Caco-2 (cell line): ENCODE data around the gene FAM221A. TPM values are rescaled to one million over a fixed set of nuclear protein-coding genes. Genes with fewer than 3 reads are reported as not detected.
A peak's percentile ranks its signal among the peaks of the same experiment; 100 is the strongest.

Source experiments
- BruUV-seq: library from RNA; stranded (reverse); fragments of 400-500 nt; replicated peaks from 2 replicates; lab custom pipeline; 2021; lab: Mats Ljungman, UMichigan
- CTCF ChIA-PET: fragments of 300-600 bp; sonication (Branson Sonifier 250); formaldehyde crosslinking; loops from one replicate; lab custom pipeline; 2022; ENCODE audit warnings: antibody characterized with exemption; lab: Charles Lee
- POLR2A ChIA-PET: fragments of 300-600 bp; sonication (Branson Sonifier 250); formaldehyde crosslinking; loops from one replicate; lab custom pipeline; 2022; ENCODE audit warnings: antibody characterized with exemption; lab: Charles Lee
- DNase-seq, 2 experiments: peaks; one replicate each; pipeline versions ENCODE4 v3.0.0 to v3.0.0-alpha.2; 2020 to 2022
- H3K27me3 ChIP-seq: replicated peaks from 2 replicates; pipeline ENCODE4 v1.6.0; 2011; ENCODE audit warnings: low read length; ENCODE audit not compliant: control insufficient read depth, insufficient read depth
- H3K36me3 ChIP-seq: 2 replicates; pipeline ENCODE4 v1.5.1; 2011; ENCODE audit warnings: low read length; ENCODE audit not compliant: control insufficient read depth, insufficient read depth
- H3K4me1 ChIP-seq: fragments of 250-450 bp; sonication (Bioruptor Pico); 2 replicates; pipeline ENCODE4 v1.5.1; 2020; ENCODE audit warnings: mild to moderate bottlenecking
- H3K4me3 ChIP-seq: 2 replicates; pipeline ENCODE4 v1.5.1; 2011; ENCODE audit warnings: low read depth, mild to moderate bottlenecking, control low read depth, low read length
- H3K9me3 ChIP-seq: fragments of 250-450 bp; sonication (Bioruptor Pico); 2 replicates; pipeline ENCODE4 v1.5.1; 2020; ENCODE audit warnings: mild to moderate bottlenecking, moderate library complexity
- H3K27ac Mint-ChIP-seq: one replicate; pipeline ENCODE4 v1.8.0; 2022; ENCODE audit warnings: mixed read lengths; ENCODE audit not compliant: unreplicated experiment
- H3K27me3 Mint-ChIP-seq: one replicate; pipeline ENCODE4 v1.8.0; 2022; ENCODE audit warnings: mixed read lengths; ENCODE audit not compliant: insufficient read depth, unreplicated experiment
- H3K36me3 Mint-ChIP-seq: one replicate; pipeline ENCODE4 v1.8.0; 2022; ENCODE audit warnings: mild to moderate bottlenecking, mixed read lengths; ENCODE audit not compliant: insufficient read depth, unreplicated experiment
- H3K4me1 Mint-ChIP-seq: one replicate; pipeline ENCODE4 v1.8.0; 2022; ENCODE audit warnings: low read depth, mixed read lengths; ENCODE audit not compliant: unreplicated experiment
- H3K4me3 Mint-ChIP-seq: one replicate; pipeline ENCODE4 v1.8.0; 2022; ENCODE audit warnings: mild to moderate bottlenecking, moderate library complexity, mixed read lengths; ENCODE audit not compliant: unreplicated experiment
- H3K9me3 Mint-ChIP-seq: one replicate; pipeline ENCODE4 v1.8.0; 2022; ENCODE audit warnings: mixed read lengths; ENCODE audit not compliant: unreplicated experiment
- CTCF ChIP-seq, 2 experiments: fragments of 200-600 bp in 1 of 2; IDR thresholded peaks; 1 replicate in 1 of 2; 2 replicates in 1 of 2; pipeline versions ENCODE4 v1.5.1 to v1.8.0; 2011 to 2022; ENCODE audit warnings: antibody characterized with exemption in 1 of 2, control low read depth in 1 of 2, inconsistent platforms in 1 of 2, low read depth in 1 of 2, low read length in 1 of 2, mild to moderate bottlenecking in 1 of 2, moderate library complexity in 1 of 2; ENCODE audit not compliant: insufficient read depth in 1 of 2, severe bottlenecking in 1 of 2, unreplicated experiment in 1 of 2
- intact Hi-C: fragments of 100-400 bp; cut with micrococcal nuclease; formaldehyde crosslinking; loops from one replicate; pipeline ENCODE4 v1.10.0; 2022; ENCODE audit not compliant: unreplicated experiment
- total RNA-seq: library from RNA; stranded (reverse); gene quantifications from 2 replicates; pipeline ENCODE4 v1.2.3, GENCODE V29; 2022

Gene FAM221A
- total RNA-seq, 1 experiment from 2014 or later = 19.1 TPM

- intact Hi-C loops = no loop called here
- CTCF ChIA-PET = no interaction called here
- no peaks in the 10 kb centered on the region for H3K36me3 Mint-ChIP-seq
- no peak overlapping the region for H3K4me3 ChIP-seq
- H3K27me3 ChIP-seq = no peaks in the 10 kb centered on the region
- no peak overlapping the region for H3K4me3 Mint-ChIP-seq
- no TSS peak for BruUV-seq
- no peak overlapping the region for H3K27ac Mint-ChIP-seq
- H3K27me3 Mint-ChIP-seq = no peaks in the 10 kb centered on the region
- peaks cover 34% of the 10 kb centered on the region for H3K9me3 Mint-ChIP-seq
- H3K4me1 Mint-ChIP-seq = peaks cover 11% of the 10 kb centered on the region
- H3K4me1 ChIP-seq = no peaks in the 10 kb centered on the region; the same call in 1 of the 2 replicates
- H3K9me3 ChIP-seq = peaks cover 28% of the 10 kb centered on the region
- no peak for DNase-seq
- no peaks in the 10 kb centered on the region for H3K36me3 ChIP-seq
- POLR2A ChIA-PET = no interaction called here
- TF ChIP-seq CTCF (IDR thresholded peaks at IDR 0.05; ENCODE audit: insufficient read depth in 1 of 2, low read depth in 1 of 2, low read length in 1 of 2, severe bottlenecking in 1 of 2, unreplicated experiment in 1 of 2) = no peak
Observed at GRCh38 chr7:23658831-23659427, 21.1 kb upstream of the FAM221A start.

- ChIA-PET POLR2A (no interaction called here), CTCF (no interaction called here)
- no TSS peak for BruUV-seq
- intact Hi-C loops = no loop called here
- Histone ChIP-seq H3K27me3 (no peaks in the 10 kb centered on the region), H3K4me1 (no peaks in the 10 kb centered on the region; the same call in 1 of the 2 replicates), H3K4me3 (no peak overlapping the region), H3K9me3 (peaks cover 11% of the 10 kb centered on the region), H3K36me3 (no peaks in the 10 kb centered on the region)
- Mint-ChIP-seq H3K27ac (no peak overlapping the region), H3K36me3 (no peaks in the 10 kb centered on the region), H3K4me1 (peaks cover 11% of the 10 kb centered on the region), H3K4me3 (no peak overlapping the region), H3K9me3 (peaks cover 22% of the 10 kb centered on the region), H3K27me3 (no peaks in the 10 kb centered on the region)
- TF ChIP-seq CTCF (IDR thresholded peaks at IDR 0.05; ENCODE audit: insufficient read depth in 1 of 2, low read depth in 1 of 2, low read length in 1 of 2, severe bottlenecking in 1 of 2, unreplicated experiment in 1 of 2) = no peak
- no peak for DNase-seq
Observed at GRCh38 chr7:23661385-23661784, 18.6 kb upstream of the FAM221A start.

- Mint-ChIP-seq H3K9me3 (peaks cover 13% of the 10 kb centered on the region), H3K36me3 (no peaks in the 10 kb centered on the region), H3K4me1 (peaks cover 4% of the 10 kb centered on the region), H3K27ac (peak overlapping the region; percentile 40), H3K27me3 (no peaks in the 10 kb centered on the region), H3K4me3 (no peak overlapping the region)
- Histone ChIP-seq H3K9me3 (peaks cover 11% of the 10 kb centered on the region), H3K27me3 (no peaks in the 10 kb centered on the region), H3K4me3 (no peak overlapping the region), H3K36me3 (no peaks in the 10 kb centered on the region), H3K4me1 (no peaks in the 10 kb centered on the region)
- intact Hi-C loops = no loop called here
- BruUV-seq = no TSS peak
- no peak for DNase-seq
- no peak for TF ChIP-seq CTCF (IDR thresholded peaks at IDR 0.05; ENCODE audit: insufficient read depth in 1 of 2, low read depth in 1 of 2, low read length in 1 of 2, severe bottlenecking in 1 of 2, unreplicated experiment in 1 of 2)
- ChIA-PET POLR2A (no interaction called here), CTCF (no interaction called here)
Observed at GRCh38 chr7:23662124-23662983, 17.6 kb upstream of the FAM221A start.
